Measurements from ENCODE around the gene TRPC4. TPM values are rescaled to one million over a fixed set of nuclear protein-coding genes. Genes with fewer than 3 reads are reported as not detected.

TRPC4 gene
- total and polyA plus RNA-seq, 8 donors, result 0.23 to 12.3 (median 3.9) TPM; not detected in 1

DNA sequence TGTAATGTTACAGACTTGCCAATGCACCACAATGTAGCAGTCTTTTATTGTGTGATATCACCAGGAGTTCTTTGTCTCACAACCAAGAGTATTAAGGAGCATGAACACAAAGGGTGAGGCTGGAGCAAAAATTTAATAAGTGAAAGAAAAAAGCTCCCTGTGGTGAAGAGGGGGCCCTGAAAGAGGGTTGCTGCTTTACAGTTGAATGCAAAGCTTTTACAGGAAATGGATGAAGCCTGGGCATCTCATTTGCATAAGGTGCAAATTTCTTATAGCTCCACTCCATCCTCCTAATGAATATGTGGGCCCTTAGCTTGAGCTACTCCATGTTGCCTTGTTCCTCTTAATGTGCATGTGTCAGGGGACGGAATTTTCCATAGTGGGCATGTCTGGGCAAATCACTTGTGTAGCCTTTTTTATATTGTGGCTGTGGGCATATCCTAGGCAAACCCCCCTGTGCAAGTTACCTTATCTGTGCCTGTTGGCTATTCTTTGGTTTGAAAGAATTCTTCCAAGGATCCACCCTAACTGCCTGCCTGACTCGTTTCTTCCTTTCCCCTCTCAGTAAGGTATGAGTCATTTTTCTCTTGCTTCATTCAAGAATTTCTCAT lies 45.3 kb upstream of the TRPC4 start:
- H3K27ac ChIP-seq, result no peak overlapping the region
- H3K4me1 ChIP-seq, result peaks cover 0 to 12% (median 0%) of the 10 kb centered on the region in 4 donors
- H3K27me3 ChIP-seq, result no peaks in the 10 kb centered on the region
- peaks cover 0 to 6% (median 3%) of the 10 kb centered on the region in 4 donors for H3K9me3 ChIP-seq
- no peak for DNase-seq
- H3K36me3 ChIP-seq, result no peaks in the 10 kb centered on the region
- no peak overlapping the region for H3K4me3 ChIP-seq
- 28 to 68% (median 53%) methylated on average over 2 of the region's 2 CpGs for WGBS, 5 donors
- intact Hi-C loops (cut with DNase I; ENCODE audit: low total_unique reads), result no loop called here
- no peak for TF ChIP-seq POLR2A (IDR thresholded peaks at IDR 0.05)
- no peak for TF ChIP-seq CTCF (IDR thresholded peaks at IDR 0.05)
- TF ChIP-seq EP300 (IDR thresholded peaks at IDR 0.05), result no peak
- no peak for TF ChIP-seq POLR2AphosphoS5 (IDR thresholded peaks at IDR 0.05)

DNA sequence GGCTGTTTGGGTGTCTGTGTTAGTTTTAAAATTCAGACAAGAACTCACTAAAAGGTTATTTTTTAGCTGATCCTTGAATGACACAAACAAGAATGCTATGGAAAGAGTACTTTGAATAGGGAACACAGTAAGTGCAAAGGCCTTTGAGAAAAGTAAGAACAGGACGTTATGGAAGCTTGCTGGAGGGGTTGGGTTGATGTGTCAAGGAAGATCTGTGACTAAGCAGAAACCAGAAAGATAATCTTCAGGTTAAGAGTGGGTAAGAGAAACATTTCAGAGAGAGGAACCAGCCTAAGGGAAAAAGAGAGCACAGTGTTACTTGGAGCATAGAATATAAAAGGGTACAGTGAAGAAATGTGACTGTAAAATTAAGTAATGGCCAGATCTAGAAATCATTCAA lies 41.2 kb upstream of the TRPC4 start:
- DNase-seq, result no peak

DNA sequence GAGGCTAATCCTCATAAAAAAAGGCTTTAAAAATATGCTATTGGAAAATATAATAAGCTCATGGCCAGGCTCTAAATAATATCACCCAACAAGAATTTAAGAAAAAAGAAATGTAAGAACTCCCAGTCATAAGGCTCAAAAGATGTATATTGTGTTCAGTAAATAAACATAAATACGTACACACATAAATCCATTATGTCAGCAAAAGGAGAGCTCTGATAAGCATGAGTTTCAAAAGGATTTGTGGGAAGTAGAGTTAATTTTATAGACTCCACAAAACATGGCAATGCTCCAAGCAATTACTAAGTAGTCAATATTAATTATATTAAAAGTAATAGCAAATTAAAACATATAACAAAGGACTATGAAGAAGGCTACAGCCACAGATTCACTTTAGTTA lies 37.3 kb upstream of the TRPC4 start:
- H3K27me3 ChIP-seq, result no peaks in the 10 kb centered on the region
- no peak overlapping the region for H3K4me3 ChIP-seq
- no peak overlapping the region for H3K27ac ChIP-seq
- TF ChIP-seq EP300 (IDR thresholded peaks at IDR 0.05), result no peak
- TF ChIP-seq POLR2A (IDR thresholded peaks at IDR 0.05), result no peak
- H3K4me1 ChIP-seq, result no peaks in the 10 kb centered on the region
- 54 to 74% (median 68%) methylated on average over 1 of the region's 1 CpG for WGBS, 5 donors
- no peak for DNase-seq
- peaks cover 0 to 4% (median 0%) of the 10 kb centered on the region in 4 donors for H3K9me3 ChIP-seq
- no peaks in the 10 kb centered on the region for H3K36me3 ChIP-seq
- intact Hi-C loops (cut with DNase I; ENCODE audit: low total_unique reads), result no loop called here

More for the DNA sequence above, 41.2 kb upstream of the TRPC4 start:
- no peak overlapping the region for H3K4me3 ChIP-seq
- intact Hi-C loops (cut with DNase I; ENCODE audit: low total_unique reads), result no loop called here
- H3K36me3 ChIP-seq, result no peaks in the 10 kb centered on the region
- peaks cover 0 to 6% (median 3%) of the 10 kb centered on the region in 4 donors for H3K9me3 ChIP-seq
- H3K27me3 ChIP-seq, result no peaks in the 10 kb centered on the region
- H3K27ac ChIP-seq, result no peak overlapping the region
- WGBS, 5 donors, result 20 to 36% (median 25%) methylated on average over 1 of the region's 1 CpG
- H3K4me1 ChIP-seq, result no peaks in the 10 kb centered on the region
- TF ChIP-seq POLR2AphosphoS5 (IDR thresholded peaks at IDR 0.05), result no peak

DNA sequence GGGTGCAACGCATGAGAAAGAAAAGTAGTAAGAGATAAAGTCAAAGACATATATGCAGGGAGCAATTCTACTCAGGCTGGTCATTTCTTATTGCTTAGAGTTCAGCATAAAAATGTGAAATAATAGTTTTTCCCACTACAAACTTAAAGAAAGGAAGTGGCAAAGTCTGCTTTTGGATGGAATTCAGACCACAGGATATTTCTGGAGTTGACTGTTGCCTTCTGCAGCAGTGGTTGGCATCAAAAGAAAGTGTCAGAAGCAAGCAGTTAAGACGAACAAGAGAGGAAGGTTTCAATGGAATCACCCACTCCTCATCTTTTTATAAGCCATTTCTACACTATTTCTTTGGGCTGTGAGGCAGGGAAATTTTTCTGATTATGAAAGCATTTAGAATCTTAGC lies 36.2 kb upstream of the TRPC4 start:
- intact Hi-C loops (cut with DNase I; ENCODE audit: low total_unique reads), result no loop called here
- no peaks in the 10 kb centered on the region for H3K36me3 ChIP-seq
- no peaks in the 10 kb centered on the region for H3K4me1 ChIP-seq
- H3K4me3 ChIP-seq, result no peak overlapping the region
- WGBS, 5 donors, result 64 to 75% (median 71%) methylated on average over 2 of the region's 2 CpGs
- H3K27ac ChIP-seq, result no peak overlapping the region
- TF ChIP-seq EP300 (IDR thresholded peaks at IDR 0.05) (no peak), POLR2A (IDR thresholded peaks at IDR 0.05) (no peak), CTCF (IDR thresholded peaks at IDR 0.05) (no peak), POLR2AphosphoS5 (IDR thresholded peaks at IDR 0.05) (no peak)
- DNase-seq, result no peak
- peaks cover 0 to 5% (median 0%) of the 10 kb centered on the region in 4 donors for H3K9me3 ChIP-seq
- no peaks in the 10 kb centered on the region for H3K27me3 ChIP-seq

GRCh38 chr13:37899753-37900152 lies 30.2 kb upstream of the TRPC4 start:
- peak in 1 of 2 donors; percentile 62 for DNase-seq
- H3K27me3 ChIP-seq, result no peaks in the 10 kb centered on the region
- H3K27ac ChIP-seq, result no peak overlapping the region
- no peaks in the 10 kb centered on the region for H3K36me3 ChIP-seq
- 21 to 41% (median 25%) methylated on average over 4 of the region's 4 CpGs for WGBS, 5 donors
- TF ChIP-seq CTCF (IDR thresholded peaks at IDR 0.05) (no peak), EP300 (IDR thresholded peaks at IDR 0.05) (no peak), POLR2AphosphoS5 (IDR thresholded peaks at IDR 0.05) (no peak), POLR2A (IDR thresholded peaks at IDR 0.05) (no peak)
- no peak overlapping the region for H3K4me3 ChIP-seq
- intact Hi-C loops (cut with DNase I; ENCODE audit: low total_unique reads), result no loop called here
- no peaks in the 10 kb centered on the region for H3K4me1 ChIP-seq
- H3K9me3 ChIP-seq, result peaks cover 0 to 5% (median 0%) of the 10 kb centered on the region in 4 donors
